ENCODE results near the gene EPS8L2.
"Not testable (repeated sequence)": the region's sequence is repeated elsewhere in the genome, so short reads cannot be mapped to it uniquely, and the experiment has no call there.

EPS8L2 gene

DNA sequence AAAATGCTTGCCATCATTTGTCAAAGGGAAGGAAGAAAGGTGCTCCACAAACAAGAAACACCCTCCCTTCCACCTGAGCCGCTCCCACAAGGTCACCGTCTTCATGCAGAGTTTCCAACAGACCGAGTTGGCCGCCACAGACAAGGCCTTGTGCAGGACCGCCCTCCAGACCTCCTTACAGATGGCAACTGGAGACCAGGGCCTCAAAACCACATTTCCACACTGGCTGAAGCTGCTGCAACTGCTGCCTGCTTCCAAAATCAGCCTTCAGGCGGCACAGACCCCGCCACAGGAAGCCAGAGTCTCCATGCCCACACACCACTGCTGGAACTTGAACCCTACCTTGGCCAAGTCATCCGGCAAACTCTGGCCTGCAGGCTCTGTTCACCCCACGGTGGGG lies 17.4 kb upstream of the EPS8L2 start:
- no peak for DNase-seq (ENCODE audit: insufficient read length, low spot score)
- no peak for FAIRE-seq

DNA sequence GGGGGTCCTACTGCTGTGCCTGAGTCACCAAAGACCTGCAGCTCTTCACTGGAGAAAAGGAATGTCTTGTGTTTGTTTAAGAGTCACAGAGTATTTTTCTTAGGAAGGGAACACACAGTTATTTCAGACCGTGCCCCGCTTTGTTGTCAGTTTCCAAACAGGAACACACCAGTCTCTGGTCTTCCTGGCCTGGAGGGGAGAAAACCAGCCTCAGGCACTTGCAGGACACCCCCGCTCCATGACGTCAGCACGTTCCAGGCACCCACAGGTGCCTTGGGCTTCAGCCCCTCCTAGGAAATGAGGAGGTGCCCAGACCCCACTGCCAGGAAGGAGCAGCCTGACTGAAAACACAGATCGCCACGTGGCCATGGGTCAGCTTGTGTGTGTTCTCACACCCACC lies 16.4 kb upstream of the EPS8L2 start:
- DNase-seq (ENCODE audit: insufficient read length, low spot score), result no peak
- no peak for FAIRE-seq

DNA sequence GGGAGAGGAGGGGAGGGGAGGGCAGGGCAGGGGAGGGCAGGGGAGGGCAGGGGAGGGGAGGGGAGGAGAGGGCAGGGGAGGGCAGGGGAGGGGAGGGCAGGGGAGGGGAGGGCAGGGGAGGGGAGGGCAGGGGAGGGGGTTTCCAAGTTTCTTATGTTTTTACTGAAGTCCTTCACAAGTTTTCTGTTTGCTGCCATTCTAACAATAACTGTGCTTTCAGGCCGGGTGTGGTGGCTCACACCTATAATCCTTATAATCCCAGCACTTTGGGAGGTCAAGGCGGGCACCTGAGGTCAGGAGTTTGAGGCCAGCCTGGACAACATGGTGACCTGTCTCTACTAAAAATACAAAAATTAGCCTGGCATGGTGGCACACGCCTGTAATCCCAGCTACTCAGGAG lies 15.8 kb upstream of the EPS8L2 start:
- FAIRE-seq; DNase-seq (ENCODE audit: insufficient read length, low spot score): not testable (repeated sequence)

DNA sequence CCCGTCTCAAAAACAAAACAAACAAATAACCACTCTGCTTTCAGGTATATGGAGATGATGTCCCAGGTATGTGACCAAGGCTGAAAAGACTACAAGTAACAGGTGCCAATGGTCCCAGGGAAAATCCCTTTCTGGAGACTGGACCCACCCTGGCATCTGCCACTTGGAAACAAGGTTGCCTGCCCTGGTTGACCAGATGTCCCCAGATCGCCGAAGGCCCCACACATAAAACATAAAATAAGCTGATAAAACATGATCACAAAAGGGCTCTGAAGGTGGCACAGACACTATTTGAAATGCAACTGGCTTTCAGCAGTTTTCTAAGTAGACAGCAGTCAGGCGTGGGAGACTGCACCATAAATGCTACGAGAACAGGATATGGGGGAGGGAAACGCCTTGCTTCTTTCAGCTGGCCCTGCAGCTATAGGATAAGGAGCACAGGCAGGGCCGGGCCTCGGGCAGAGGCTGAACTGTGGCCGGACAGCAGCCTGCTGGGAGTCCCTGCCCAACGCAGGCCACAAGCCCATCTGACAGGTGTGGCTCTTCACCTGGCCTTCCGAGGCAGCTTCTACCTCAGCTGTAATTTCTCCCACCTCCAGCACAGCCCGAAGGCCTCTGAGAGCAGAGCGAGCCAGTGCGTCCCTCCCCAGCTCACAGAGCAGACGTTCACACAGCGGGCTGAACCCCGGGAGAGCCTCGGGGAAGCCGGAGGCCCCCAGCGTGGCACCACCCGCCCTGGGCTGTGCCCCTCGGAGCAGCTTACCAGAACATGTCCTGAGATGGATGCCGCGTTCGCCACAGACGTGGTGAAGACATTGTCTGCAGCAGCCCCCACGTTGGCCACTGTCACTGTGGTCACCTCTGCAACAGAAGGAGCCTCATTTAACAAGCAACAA lies 15.0 kb upstream of the EPS8L2 start:
- no peak for FAIRE-seq
- DNase-seq (ENCODE audit: insufficient read length, low spot score), result no peak

DNA sequence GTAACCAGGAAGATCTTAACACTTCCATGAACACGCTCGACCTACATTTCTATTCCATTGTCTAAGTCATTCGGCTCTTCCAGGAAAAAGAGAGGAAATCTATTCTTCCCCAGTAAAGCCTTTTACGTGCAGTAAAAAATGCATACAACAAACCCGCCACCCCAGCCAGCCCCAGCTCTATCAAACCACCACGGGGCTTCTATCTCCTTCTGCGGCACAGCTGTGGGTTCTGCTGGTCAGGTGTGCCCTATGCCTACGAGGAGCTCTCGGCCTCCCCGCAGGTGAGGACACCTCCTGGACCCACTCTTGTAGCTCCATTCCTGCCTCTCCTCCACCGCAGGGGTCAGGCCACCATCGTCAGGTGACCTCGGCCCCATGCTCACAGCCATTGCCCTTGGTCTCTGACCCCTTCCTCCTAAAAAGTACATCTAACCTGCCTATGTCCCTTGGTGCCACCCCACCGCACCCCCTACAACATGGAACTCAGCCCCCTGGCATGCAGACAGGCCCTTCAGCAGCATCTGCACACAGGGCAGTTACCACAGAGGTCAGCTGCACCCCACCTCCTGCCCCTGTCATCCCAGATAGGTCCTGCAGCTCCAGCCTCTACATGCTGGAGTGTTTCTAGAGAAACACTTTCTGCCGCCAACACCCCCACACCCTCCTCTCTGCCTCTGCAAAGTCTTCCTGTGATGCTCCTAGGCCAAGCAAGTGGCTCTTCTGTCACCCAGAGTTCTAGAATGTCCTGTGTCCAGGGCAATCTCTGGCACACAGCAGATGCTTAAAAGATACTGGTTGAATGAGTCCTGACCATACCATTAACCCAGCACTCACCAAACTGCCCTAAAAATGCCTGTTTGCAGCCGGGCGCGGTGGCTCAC lies 14.1 kb upstream of the EPS8L2 start:
- no peak for FAIRE-seq

DNA sequence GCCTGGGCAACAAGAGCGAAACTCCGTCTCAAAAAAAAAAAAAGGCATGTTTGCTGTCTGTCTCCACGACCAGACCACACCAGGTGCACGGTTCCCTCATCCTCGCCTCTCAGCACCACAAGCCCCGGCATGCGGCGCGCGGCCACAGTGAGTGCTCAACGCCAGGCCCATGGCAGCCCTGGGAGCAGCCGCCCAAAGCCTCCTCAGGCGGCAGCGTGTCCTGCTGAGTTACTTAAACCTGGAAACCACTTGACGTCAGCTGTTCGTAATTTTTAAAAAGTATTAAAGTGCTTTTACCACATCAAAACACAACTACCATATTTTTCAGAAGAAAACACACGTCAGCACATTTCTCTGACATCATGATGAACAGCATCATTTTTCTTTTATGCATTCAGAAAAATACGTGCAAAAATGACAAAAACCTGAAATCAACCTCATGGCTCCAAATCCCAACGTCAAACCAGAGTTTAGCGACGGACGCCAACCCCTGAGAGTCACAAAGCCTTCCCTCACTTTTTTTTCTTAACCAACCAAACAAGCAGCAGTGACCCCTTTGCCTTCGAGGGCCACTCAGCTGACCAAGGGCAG lies 13.1 kb upstream of the EPS8L2 start:
- no peak for DNase-seq (ENCODE audit: insufficient read length, low spot score)
- no peak for FAIRE-seq

More for the DNA sequence above, 14.1 kb upstream of the EPS8L2 start:
- no peak for DNase-seq (ENCODE audit: insufficient read length, low spot score)

DNA sequence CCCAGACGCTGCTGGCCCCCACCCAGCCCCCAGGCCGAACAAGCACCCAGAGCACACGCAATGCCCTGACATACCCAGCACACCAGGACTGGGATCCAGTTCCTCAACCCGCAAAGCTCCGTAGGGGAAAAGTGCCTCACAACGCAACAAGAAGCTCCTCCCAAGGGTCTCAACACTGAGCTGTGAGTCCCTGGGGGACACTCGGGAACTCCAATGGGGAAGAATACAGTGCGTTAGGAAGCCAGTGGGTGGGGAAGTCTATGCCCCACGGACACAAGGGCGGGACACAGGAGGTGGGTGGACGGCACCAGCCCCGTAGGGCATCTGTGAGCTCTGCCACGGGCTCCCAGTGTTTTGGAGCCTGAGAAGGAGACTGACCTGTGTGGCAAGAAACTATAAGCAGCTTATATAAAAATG lies 12.6 kb upstream of the EPS8L2 start:
- no peak for FAIRE-seq
- no peak for DNase-seq (ENCODE audit: insufficient read length, low spot score)

DNA sequence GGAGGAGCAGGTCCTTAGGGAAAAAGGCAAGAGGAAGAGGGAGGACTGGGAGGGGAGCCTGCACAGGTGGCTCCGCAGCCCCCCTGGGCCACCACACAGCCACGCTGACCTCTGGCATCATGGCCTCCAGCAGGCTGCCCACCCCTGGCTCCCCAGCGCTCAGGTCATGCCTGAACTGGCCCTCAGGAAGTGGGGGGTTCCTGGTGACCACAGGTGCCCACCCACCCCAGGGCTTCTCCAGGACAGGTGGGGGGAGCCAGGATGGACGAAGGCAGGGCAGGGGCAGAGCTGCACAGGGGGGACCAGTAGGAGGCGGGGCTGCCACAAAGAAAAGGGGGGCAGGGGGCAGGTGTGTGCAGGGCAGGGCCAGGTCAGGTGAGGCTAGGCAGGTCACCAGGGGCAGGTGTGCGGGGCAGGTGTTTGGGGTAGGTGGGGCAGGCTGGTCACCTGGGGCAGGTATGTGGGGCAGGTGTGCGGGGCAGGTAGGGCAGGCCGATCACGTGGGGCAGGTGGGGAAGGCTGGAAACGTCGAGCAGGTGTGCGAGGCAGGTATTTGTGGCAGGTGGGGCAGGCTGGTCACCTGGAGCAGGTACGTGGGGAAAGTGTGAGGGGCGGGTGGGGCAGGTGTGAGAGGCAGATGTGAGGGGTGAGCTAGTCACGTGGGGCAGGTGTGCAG lies 12.0 kb upstream of the EPS8L2 start:
- FAIRE-seq (peak; percentile 44), DNase-seq (ENCODE audit: insufficient read length, low spot score) (no peak)

DNA sequence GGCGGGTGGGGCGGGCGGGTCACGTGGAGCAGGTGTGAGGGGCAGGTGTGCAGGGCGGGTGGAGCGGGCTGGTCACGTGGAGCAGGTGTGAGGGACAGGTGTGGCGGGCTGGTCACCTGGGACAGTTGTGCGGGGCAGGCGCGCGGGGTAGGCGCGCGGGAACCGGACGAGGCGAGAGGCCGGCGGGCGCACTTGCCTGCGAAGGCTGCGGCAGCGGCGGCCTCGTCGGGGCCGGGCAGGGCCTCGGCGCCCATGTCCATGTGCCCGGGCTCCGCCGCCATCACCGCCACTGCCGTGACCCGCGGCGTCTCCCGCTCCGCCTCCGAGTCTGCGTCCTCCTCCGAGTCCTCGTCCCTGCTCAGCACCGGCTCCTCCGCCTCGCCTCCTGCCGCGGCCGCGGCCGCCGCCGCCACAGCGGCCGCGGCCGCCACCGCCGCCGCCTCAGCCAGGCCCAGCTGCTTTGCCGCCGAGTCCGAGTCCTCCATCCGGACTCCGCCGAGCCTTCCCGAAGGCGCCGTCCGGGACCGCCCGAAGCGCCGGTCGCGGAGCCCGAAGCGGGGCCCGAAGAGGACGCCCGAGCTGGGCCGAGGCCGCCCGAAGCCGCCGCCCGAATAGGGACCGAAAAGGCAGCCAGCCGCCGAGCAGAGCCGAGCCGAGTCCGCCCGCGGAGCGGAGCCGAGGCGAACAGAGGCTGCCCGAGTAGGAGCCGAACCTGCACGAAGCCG lies 11.3 kb upstream of the EPS8L2 start, which contains the start of gene DEAF1:
Gene DEAF1 (minus strand): TSS at position 660 of the 725 bp plus-strand sequence. CDS start 175 bp downstream, at position 485.
- FAIRE-seq (peak; percentile 94), DNase-seq (ENCODE audit: insufficient read length, low spot score) (peak; percentile 86)

DNA sequence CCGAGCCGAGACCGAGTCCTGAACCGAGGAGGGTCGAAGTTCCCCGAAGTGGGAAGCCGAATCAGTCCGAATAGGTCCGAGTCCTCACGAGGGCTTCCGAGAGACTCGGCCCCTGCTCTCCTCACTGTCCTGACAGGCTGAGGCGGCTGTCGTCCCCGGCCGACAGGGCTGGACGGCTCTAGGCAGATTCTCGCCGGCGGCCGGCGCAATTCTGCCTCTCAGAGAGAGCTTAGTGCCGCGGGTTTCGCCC lies 10.8 kb upstream of the EPS8L2 start:
- FAIRE-seq, result no peak

DNA sequence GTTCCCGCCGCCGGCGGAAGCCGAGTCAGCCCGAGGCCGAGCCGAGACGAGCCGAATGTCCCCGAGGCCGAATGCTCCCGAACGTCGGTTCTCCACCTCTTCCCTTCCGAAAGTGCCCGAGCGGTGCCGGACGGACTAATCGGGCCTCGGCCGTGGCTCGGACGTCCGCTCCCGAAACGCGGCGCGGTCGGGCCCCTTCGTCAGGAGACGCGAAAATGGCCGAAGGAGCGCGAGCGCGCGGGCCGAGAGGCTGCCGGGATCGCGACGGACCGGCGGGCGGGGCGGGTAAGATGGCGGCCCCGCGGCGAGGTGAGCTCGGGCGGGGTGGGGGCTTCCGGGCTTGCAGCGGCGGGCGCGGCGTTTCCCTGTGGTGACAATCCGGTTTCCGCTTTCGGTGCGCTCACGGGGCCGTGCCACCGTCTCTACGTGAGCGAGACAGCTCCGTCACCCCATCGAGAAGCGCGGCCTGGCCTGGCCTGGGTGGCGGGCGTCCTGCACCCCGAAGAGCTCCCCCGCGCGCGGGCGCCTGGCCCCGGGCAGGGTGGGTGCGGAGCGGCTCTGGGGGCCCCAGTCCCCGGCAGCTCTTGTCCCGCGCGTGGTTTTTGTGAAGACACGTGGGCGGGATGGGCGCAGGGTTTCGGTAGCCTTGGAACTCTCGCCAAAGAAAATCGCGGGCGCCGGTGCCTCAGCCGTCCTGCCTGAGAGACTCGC lies 10.3 kb upstream of the EPS8L2 start, which contains the start of gene TMEM80:
Gene TMEM80 (plus strand): TSS at position 279 of the 711 bp plus-strand sequence. CDS start 12 bp downstream, at position 291.
- DNase-seq (ENCODE audit: insufficient read length, low spot score), result peak; percentile 91
- peak; percentile 94 for FAIRE-seq

More for the DNA sequence above, 10.8 kb upstream of the EPS8L2 start:
- DNase-seq (ENCODE audit: insufficient read length, low spot score), result no peak

DNA sequence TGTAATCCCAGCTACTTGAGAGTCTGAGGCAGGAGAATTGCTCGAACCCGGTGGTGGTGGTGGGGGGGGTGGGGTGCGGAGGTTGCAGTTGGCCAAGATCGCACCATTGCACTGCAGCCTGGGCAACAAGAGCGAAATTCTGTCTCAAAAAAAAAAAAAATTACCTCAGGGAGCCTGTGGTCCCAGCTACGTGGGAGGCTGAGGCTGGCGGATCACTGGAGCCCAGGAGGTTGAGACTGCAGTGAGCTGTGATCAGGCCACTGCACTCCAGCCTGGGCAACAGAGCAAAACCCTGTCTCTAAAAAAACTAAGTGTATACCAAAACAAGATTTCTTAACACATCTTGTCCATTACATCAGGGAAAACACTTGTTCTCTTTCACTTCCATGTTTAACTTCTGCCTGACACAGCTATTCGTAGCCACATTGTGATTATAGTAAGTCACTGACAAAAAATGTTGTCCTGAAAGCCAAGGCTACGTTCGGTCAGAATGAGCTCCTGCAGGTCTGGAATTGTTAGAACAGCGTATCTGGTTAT lies 9.0 kb upstream of the EPS8L2 start:
- FAIRE-seq, result no peak

DNA sequence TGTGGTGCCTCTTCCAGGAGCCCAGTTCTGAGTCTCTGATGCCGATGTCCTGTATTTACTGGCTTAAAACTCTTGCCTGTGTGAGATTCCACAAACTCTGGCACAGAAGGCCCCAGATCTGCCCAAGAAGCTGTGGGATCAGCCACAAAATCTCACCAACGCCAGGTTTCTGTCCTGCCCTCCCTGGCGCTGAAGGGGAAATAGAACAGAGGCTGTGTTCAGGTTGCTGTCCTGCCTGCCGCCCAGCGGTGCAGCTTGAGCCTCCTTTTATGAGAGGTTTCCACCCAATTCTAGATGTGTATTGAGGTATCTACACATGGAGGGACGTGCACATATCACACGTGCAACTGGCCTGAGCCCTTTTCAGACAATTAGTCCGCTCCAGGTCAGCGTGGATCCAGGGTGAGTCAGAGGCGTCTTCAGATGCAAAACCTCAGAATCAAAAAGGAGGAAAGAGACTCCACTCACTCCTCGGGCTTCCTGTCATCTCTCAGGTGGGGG lies 8.2 kb upstream of the EPS8L2 start:
- peak; percentile 28 for FAIRE-seq
- no peak for DNase-seq (ENCODE audit: insufficient read length, low spot score)

More for the DNA sequence above, 9.0 kb upstream of the EPS8L2 start:
- DNase-seq (ENCODE audit: insufficient read length, low spot score), result no peak

DNA sequence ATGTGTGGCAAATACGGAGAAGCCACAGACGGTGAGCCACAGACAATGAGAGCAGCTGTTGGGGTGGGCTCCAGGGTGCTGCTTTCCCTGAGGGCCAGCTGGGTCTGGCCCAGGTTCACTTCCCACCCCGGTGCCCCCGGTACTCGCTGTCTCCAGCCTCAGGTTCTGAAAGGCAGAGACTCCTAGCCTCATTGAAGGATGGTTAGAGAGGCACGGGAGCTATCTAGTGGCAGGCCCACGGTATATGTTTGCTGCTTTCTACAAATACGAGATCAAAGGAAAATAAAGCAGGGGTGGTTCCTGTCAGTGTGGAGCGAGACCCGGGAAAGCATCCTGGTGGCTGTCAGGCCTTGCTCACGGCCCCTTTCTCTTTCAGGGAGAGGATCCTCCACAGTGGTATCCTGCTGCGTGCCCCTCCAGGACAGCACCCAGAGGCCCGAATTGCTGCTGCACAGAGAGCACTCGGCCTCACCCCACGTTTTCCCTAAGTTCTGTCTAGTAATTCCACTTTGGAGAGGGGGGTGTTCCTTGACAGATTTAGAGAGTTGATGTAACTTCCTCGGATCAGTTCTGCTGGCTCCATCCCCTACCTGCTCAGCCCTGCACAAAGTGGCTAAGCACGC lies 7.4 kb upstream of the EPS8L2 start:
- DNase-seq (ENCODE audit: insufficient read length, low spot score), result no peak
- no peak for FAIRE-seq

DNA sequence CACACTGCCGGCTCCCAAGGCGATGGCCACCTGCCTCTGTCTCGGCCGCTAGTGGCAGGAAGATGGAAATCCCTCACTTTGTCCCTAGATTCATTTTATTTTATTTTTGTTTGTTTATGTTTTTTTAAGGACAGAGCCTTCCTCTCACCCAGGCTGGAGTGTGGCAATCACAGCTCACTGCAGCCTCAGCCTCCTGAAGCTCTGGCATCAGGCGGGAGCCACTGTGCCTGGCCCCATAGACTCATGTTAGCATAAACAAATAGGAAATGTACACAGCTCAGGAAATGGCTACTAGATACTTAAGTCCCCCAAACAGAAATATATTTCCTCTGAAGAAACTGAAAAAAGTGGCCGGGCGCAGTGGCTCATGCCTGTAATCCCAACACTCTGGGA lies 6.9 kb upstream of the EPS8L2 start:
- FAIRE-seq (no peak), DNase-seq (ENCODE audit: insufficient read length, low spot score) (no peak)

DNA sequence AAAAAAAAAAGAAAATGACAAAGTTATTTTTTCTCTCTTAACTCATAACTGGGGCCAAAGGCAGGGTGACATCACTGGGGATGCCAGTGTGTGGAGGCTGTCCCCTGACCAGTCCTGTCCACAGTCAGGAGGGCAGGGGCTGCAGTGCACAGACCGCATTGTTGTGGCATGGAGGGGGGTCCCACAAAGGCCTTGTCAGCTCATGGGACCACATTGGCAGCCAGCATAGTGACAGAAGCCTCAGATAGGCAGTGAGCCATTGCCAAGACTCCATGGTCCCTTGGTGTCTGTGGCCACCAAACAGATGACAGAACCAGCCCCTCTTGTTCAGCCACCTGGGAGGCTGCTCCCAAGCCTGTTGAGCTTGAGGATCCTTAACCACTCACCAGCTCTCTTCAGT lies 6.3 kb upstream of the EPS8L2 start:
- DNase-seq (ENCODE audit: insufficient read length, low spot score) (no peak), FAIRE-seq (no peak)

DNA sequence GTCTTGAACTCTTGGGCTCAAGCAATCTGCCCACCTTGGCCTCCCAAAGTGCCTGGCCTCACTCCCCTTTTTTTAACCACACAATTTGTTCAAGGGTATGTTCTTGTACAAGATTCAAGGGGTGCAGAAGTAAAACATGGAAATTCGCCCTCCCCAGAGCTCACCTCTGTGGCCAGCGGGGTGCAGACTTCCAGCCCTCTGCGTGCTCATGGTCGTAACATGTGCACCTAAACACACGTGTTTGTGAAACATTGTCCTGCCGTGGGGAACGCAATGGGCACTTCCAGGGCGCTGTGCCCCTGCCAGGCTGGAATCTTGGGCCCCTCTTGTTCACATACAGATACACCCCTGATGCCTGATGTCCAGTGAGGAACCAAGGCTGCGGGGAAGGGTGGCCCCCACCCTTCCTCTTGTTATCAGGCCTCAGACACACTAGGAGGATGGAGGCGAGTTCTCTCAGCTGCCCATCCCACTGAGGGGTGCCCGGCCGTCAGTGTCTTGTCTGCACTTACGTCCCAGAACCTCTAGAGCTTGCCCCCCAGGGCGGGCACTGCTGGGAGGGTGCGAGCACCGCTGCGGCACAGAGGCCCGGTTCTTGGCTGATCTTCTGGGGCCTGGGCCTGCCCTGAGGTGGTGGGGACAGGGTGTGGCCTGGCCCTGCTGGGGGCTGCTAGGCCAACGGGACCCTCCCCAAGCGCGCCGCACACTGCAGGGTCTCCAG lies 4.1 kb upstream of the EPS8L2 start:
- DNase-seq (ENCODE audit: insufficient read length, low spot score) (no peak), FAIRE-seq (no peak)
